22Rv1 (cell line): Measurements from ENCODE around the gene KARS1.

ENCODE experiments used
- ZFX ChIP-seq: fragments of 450-650 bp; IDR thresholded peaks from 2 replicates; pipeline ENCODE4 v1.6.1; 2017; ENCODE audit warnings: antibody characterized with exemption, borderline replicate concordance
- TF ChIP-seq, protein P1 (sequence below): fragments of 450-650 bp; IDR thresholded peaks from 2 replicates; pipeline ENCODE4 v1.5.1; 2017; ENCODE audit warnings: mild to moderate bottlenecking

DNA sequence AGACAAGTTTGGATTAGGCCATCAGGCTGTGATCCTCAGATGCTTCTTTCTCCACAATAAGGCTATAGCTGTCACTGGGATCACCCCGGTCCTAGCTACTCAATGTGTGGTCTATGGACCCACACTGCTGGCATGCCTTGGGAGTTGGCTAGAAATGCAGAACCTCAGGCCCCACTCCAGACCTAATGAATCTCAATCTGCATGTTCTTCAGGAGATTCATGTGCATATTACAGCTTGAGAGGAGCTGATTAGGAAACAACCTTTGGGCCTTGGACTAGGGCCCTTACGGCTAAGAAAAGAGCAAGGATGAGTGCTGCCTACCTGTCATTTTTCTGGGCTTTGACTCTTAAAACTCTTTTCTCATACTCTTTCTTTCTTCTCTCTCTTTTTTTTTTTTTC is 31.8 kb downstream of the KARS1 start:
- TF ChIP-seq, protein P1, sequence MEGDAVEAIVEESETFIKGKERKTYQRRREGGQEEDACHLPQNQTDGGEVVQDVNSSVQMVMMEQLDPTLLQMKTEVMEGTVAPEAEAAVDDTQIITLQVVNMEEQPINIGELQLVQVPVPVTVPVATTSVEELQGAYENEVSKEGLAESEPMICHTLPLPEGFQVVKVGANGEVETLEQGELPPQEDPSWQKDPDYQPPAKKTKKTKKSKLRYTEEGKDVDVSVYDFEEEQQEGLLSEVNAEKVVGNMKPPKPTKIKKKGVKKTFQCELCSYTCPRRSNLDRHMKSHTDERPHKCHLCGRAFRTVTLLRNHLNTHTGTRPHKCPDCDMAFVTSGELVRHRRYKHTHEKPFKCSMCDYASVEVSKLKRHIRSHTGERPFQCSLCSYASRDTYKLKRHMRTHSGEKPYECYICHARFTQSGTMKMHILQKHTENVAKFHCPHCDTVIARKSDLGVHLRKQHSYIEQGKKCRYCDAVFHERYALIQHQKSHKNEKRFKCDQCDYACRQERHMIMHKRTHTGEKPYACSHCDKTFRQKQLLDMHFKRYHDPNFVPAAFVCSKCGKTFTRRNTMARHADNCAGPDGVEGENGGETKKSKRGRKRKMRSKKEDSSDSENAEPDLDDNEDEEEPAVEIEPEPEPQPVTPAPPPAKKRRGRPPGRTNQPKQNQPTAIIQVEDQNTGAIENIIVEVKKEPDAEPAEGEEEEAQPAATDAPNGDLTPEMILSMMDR = no peak
- no peak for TF ChIP-seq ZFX
